Stimulated activated CD4-positive, alpha-beta T cell treated with anti-CD3 and anti-CD28 coated beads, Interleukin-12 subunit alpha, Interleukin-12 subunit beta, amount 100 ng/mL, for 24 hours (primary cell): ENCODE results near the gene FLT3.

Experiments used
- DNase-seq, 2 experiments: peaks; one replicate each; pipeline ENCODE4 v3.0.0-alpha.2; 2020; ENCODE audit warnings: low read depth in 2 of 2

FLT3 gene

GRCh38 chr13:27960362-27961226, 139.8 kb downstream of the FLT3 start:
- peak in 1 of 2 experiments; percentile 35 for DNase-seq

- no peak for DNase-seq
Measured at GRCh38 chr13:27959976-27960361, 140.4 kb downstream of the FLT3 start.

- no peak for DNase-seq
Measured at GRCh38 chr13:27956576-27957300, 143.6 kb downstream of the FLT3 start.

- no peak for DNase-seq
Measured at GRCh38 chr13:27955014-27955591, 145.3 kb downstream of the FLT3 start.

- no peak for DNase-seq
Measured at GRCh38 chr13:27954406-27954851, 145.9 kb downstream of the FLT3 start.

- DNase-seq: peak; percentile 27 to 72
Measured at GRCh38 chr13:27953676-27954405, 146.5 kb downstream of the FLT3 start.
